HG02943 (cell line): Measurements from ENCODE around the gene PPP1R7.
"Not testable (repeated sequence)": the region's sequence is repeated elsewhere in the genome, so short reads cannot be mapped to it uniquely, and the experiment has no call there.

Source experiments
- ATAC-seq: cut with Tn5 transposase; IDR thresholded peaks from one replicate; pipeline ENCODE4 v1.9.1; 2021; ENCODE audit warnings: mild to moderate bottlenecking, low read depth, moderate library complexity; ENCODE audit not compliant: unreplicated experiment

PPP1R7 gene, protein sequence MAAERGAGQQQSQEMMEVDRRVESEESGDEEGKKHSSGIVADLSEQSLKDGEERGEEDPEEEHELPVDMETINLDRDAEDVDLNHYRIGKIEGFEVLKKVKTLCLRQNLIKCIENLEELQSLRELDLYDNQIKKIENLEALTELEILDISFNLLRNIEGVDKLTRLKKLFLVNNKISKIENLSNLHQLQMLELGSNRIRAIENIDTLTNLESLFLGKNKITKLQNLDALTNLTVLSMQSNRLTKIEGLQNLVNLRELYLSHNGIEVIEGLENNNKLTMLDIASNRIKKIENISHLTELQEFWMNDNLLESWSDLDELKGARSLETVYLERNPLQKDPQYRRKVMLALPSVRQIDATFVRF

DNA sequence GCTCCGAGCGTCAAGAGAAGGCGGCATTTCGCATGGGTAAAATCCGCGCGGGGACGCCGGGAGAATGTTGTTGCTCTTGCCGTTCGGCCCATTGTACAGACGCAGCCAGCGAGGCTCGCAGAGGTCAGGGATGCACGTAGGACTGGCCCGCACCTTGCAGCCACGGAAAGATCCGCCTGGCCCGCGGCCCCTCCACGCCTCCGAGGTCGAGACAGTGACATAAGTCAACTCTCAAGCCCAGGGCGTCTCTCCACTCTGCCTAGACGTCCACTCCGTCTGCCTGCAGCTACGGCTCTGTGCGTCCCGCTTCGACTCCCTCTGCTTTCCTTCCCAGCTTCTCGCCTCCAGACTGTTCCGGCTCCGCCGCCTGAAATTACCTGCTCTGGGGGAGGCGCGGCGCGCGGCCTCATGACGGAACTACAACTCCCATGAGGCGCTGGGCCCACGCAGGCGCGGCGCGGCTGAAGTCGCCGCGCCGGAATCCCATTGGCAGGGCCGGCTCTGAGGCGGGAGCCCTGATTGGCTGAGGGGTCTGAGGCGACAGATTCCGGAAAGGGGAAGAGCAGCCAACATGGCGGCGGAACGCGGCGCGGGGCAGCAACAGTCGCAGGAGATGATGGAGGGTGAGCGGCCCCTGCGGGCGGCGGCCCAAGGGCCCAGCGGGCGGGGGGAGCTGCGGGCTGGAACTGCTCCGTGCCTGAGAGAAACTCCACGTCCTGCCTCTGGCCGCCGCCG is at the start of gene PPP1R7:
PPP1R7 (plus strand) TSS at position 543 of the 735 bp plus-strand sequence; CDS start at position 572, 29 bp downstream.
- ATAC-seq: peak; percentile 58

DNA sequence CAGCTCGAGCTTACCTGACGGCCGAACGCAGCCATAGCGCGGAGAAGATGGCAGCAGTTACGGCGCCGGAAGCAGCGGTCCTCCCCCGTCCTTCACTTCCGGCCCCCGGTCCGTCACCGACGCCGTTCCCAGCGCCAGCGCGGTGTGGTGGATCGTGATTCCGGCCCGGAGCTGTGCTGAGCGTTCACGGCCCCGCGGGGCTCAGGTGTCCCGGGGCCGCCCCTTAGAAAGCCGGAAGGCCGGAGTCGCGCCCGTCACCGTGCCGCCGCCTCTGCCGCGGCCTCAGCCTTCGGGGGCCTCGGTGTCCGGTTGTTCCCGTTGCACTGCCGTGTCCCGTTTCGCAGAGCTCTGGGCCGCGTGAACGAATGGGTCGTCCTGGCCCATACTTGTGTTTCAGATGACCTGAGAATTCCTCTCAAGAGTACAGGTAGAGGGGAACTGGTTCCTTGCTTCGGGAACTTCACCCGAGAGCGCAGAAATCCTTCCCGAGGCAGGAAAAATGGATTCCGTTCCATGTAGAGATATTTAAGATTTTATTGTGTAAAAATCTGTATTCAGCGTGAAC is 47.9 kb upstream of the PPP1R7 start, which contains the start of gene MTERF4:
MTERF4 (minus strand) TSS at position 49 of the 565 bp plus-strand sequence; CDS start at position 35, 14 bp downstream.
- ATAC-seq: peak; percentile 77

DNA sequence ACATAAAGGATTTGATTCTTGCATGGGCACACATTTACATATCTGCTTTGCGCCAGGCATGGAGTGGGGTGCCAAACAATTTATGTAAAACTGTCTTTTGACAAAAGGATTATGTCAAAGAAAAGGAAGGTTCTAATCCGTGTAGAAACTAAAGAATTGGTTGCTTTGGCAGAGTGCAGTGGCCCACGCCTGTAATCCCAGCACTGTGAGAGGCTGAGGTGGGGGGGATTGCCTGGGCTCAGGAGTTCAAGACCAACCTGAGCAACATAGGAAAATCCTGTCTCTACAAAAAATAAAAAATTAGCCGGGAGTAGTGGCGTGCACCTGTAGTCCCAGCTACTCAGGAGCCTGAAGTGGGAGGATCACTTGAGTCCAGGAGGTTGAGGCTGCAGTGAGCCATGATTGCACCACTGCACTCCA is 47.1 kb upstream of the PPP1R7 start:
- ATAC-seq: no peak

DNA sequence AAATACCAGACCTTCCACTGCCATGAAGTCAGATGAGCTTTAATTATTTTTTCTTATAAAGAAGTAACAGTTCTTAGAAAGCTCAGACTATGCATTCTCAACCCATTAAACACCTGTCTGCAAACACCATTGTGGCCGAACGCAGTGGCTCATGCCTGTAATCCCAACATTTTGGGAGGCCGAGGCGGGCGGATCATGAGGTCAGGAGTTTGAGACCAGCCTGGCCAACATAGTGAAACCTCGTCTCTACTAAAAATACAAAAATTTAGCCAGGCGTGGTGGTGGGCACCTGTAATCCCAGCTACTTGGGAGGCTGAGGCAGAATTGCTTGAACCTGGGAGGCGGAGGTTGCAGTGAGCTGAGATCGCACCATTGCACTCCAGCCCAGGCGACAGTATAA is 45.7 kb upstream of the PPP1R7 start:
- ATAC-seq: not testable (repeated sequence)

DNA sequence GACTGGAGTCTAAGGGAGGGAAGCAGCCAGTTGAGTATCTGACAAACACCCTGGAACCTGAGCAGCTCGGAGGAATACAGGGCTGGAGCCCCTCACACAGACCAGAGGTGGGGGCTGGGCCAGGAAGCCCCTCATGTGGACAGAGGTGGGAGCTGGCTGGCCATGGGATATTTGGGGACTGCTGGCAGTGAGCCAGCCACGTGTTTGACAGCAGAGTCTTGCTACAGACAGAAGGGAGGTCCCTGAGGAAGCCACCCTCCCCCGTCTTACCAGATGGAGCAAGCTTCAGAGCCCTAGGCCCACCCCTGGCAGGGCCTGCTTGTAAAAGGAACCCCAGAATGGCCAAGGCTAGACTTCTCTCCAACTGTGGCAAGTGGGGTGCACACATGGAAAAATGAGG is 44.6 kb upstream of the PPP1R7 start:
- ATAC-seq: no peak

DNA sequence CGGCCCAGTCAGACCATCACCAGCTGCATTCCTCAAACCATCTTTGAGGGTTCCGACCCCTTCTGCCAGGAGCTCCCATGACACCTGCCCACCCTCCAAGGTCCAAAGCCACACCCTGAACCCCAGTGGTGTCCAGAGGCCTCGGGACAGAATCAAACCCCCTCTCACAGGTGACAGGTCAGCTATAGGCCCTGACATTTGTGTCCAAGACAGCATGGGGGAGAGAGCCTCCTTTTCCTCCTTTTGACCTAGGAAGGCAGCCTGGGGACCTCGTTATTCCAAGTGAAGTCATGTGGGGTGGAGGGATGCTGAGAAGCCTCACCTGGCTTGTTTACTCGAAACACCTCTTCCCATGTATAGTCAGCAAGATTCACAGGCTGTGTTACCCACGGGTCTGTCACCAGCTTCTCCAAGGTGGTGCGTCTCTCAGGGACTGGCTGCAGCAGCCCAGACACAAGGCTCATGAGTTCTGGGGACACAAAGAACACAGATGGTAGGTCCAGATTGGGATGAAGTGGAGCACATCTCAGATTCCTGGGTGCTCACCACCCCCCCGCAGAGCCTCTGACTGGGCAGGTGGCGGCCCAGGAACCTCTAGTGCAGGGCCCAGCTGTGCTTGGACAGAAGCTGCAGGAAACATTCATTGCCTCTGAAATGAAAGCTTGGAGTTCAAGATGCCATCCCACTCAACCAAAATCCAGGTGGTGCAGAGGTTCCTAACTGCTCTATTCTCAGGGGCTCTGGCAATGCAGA is 43.1 kb upstream of the PPP1R7 start:
- no peak for ATAC-seq

DNA sequence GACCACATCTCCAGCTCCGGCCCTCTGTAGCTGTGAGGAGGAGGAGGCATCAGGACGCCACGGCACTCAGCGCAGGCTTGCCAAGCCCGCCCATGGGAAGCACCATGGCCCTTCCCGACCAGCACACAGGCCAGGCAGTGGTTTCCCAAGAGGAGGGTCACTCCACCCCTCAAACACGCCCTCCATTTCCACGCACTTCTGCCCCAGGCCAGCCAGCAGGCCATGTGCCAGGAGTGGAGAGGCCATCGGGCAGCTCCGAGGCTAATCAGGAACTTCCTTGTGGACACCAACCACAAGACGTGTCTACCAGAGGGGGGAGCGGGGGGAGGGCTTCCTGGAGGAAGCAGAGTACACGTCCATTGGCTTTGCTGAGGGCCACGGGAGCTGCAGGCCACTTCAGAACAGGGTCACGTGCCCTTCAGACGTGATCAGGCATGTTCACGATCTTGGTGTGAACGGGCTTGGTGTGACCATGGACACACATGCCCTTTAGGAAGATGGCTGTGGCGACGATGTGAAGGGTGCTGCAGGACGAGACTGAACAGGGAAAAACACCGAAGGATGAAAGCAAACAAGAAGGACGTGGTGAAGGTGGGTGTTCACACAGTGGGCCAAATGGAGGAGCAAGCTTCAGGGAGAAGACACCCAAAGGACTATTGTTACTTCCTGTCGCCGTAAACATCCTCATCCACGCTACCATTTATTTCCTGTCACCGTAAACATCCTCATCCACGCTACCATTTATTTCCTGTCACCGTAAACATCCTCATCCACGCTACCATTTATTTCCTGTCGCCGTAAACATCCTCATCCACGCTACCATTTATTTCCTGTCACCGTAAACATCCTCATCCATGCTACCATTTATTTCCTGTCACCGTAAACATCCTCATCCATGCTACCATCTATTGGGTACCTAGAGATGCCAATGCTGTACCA is 41.7 kb upstream of the PPP1R7 start:
- ATAC-seq: no peak

DNA sequence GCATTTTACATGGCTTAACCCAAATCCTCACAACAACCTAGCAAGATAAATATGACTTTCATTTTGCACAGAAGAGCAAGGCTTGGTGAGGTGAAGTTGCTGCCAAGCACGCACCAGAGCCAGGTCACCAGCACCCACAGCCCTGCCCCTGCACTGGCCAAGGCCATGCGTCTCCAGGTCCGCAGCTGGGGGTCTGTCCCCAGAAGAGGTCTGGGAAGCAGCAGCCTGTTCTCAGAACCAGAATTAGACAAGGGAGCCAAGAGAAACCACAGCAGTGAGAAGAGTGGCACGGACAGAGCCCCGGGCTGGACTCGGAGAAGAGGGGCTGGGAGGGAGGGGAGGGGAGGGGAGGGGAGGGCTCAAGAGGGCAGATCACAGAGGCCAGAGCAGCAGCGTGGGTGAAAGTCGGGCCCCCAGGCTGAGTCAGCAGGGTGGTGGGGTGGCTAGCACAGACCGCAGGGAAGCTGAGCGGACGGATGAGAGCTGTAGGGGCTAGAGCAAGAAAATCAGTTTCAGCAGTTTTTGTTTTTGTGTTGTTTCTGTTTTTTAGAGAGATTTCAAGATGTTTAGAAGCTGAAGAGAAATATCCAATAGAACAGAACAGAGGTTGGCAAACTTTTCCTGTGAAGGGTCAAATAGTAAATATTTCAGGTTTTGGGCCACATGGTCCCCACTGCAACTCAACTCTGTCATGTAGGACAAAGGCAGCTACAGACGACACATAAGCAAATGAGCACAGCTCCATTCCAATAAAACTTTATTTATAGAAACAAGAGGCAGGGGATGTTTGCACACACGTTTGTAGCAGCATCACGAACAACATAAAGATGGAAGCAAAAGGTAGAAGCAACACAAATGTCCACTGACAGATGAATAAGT is 40.8 kb upstream of the PPP1R7 start:
- ATAC-seq: no peak

DNA sequence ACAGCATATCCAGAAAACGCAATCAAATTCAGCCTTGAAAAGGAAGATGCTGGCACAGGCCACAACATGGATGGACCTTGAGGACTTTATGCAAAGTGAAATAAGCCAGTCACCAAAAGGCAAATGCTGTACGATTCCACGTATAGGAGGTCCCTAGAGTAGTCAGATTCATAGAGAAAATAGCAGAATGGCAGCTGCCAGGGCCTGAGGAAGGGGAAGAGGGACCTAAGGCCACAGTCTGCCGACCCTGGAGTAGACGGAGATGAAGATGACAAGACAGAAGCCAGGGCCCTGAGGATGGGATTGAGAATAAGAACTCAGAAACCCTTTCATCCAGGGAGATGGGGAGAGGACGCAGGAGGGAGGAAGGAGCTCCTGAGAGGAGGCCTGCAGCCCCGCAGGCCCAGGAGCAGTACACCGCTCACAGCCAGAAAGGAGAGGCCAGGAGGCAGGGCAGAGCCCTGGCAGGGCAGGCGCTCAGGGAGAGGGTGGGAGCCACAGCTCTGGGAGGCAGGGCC is 40.1 kb upstream of the PPP1R7 start:
- no peak for ATAC-seq

DNA sequence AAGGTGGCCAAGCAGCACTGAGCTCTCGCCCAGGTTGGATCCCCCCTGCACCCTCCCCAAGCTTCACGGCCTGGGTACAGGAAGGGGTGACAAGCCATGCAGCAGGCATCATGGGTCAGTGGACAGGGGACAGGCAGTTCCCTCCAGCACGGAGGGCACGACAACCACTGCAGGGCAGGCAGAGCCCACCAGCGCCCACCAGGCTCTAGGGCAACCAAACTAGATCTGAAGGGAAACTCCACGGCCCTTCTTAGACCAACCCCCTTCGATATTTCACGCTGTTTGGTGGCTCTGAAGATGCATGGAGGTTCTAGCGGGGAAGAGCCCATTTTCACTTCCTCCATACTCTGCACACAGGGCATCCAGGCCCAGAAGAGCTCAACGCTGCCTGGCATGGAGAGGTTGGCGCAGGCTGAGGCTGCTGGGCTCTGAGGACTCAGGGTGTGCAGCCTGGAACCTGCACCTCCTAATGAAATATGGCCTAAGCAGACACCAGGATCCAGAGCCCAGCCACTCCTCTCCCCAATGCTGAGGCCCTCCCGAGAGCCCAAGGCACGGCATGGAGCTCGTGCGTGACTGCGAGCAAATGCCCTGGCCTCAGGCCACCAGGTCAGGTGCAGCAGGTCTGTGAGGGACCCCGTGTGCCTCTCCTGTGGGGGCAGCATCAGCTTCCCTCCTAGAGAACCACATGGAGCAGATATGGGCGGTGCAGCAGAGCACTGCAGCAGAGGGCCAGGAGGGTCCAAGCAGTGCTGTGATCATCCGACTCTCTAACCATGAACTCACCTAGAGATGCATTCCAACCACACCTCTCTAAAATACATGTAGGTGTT is 39.4 kb upstream of the PPP1R7 start:
- no peak for ATAC-seq

DNA sequence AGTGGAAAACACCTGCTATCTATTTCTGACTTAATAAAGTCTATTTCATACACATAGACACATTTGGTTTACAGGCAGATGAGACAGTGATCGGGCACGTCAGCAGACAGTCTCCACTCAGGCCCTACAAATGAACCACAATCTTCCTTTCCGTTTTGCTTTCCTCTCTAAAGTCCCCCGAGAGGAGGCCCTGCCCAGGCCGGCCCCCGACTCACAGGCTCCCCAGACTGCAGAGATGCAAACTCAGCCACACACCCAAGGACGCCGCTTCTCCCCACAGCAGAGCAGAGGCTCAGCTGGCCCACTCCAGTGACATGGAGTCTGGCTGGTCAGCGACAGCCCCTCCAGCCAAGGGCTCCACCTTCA is 38.8 kb upstream of the PPP1R7 start:
- no peak for ATAC-seq

DNA sequence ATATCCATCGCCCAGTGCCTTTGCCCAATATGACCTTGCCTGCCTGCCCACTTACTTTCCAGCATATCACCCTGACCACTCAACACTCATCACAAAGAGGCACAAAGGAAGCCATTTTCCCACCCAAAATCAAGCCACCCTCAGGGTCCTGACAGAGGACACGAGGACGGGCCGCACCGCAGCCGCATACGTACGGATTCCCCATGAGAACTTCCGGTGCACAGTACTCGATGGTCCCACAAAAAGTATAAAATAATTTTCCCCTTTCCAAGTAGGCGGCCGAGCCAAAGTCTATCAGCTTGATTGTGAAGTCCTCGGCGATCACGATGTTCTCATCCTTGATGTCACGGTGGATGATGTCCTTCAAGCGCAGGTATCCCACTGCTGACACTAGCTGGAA is 38.2 kb upstream of the PPP1R7 start:
- ATAC-seq: no peak

DNA sequence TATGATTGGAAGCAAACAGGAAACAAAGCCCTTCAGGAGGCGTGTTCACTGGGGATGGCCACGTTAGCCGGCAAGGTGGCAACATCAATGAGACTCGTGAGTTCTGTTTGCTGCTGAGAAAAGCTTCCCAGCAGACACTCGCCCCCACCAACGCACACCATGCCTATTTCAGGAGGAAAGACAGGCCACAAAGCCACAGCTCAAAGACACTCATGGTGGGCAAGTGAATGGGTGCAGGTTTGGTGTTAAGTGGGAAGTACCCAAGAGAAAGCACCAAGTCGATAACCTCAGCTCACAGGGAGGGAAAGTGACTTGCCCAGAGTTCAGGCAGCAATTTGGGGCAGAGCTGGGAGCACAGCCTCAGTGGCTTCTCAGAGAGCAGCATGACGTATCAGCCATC is 37.7 kb upstream of the PPP1R7 start:
- ATAC-seq: no peak

DNA sequence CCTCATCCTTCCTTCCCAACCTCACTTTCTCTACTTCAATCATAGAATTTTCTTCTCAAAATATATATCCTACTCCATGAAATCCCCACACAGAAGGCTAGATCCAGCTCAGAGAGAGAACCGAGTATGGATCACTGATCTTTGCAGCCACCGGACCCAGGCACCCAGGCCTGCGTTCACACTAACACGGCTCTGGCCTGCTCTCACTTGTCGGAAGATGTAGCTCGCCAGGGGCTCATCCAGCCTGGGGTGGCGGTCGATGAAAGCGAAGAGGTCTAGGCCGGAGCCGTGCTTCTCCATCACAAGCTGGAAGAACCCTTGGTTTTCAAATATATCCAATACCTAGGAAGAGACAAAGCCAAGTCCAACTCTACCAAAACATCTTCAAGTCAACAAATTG is 35.4 kb upstream of the PPP1R7 start:
- no peak for ATAC-seq

DNA sequence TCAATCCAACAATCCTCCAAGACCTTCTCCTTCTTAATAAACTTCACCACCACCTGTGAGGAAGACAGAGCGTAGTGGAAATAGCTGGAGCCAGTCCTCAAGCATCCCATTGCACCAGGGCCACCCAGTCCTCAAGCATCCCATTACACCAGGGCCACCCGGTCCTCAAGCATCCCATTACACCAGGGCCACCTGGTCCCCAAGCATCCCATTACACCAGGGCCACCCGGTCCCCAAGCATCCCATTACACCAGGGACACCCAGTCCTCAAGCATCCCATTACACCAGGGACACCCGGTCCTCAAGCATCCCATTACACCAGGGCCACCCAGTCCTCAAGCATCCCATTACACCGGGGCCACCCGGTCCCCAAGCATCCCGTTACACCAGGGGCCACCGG is 34.9 kb upstream of the PPP1R7 start:
- no peak for ATAC-seq

DNA sequence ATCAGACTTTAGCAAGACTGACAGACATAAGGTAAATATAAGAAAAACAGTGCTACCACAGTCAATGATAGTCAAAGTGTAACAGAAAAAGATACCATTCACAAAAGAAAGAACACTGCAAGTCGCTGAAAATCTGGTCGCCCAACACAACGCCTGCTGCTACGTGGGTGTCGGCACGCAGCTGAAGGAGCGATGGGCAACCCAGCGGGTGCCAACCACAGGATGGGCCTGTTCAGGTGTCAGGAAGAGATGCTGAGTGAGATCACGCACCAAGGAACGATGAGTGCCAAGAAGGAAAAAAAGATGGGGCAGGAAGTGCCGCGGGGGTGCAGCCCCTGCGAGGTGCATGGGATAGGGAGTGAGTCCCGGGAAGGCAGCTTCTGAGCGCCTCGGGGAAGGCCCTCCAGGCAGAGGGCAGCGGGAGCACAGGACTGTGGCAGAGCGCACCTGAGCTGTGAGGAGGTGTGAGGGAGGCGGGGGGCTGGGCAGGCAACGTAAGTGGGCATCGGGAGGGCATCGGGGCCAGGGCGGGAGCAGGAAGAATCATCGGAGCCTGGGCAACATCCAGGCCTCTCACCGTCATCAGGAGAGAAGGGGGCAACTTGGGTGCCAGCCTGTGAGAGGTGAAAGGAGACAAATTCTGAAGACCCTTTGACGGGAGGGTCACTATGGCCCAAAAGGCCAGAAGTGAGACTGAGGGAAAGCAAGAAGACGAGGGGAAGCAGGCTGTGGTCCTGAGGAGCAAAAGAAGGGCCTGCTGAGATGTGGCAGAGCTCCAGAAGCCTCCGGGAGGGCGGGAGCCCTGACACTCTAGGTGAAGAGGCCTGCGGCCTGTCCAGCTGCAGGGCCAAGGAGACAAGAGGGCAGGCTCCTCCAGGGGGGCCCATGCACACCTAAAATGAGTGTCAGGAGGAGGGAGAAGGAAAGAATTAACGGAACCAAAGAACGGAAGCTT is 33.4 kb upstream of the PPP1R7 start:
- no peak for ATAC-seq
